ENCODE data around the gene MRPL36. TPM values are rescaled to one million over a fixed set of nuclear protein-coding genes. Genes with fewer than 3 reads are reported as not detected.

MRPL36 gene
- total RNA-seq, 1 experiment from 2014 or later, result 102 TPM

- H3K4me3 ChIP-seq (ENCODE audit: low read depth, low read length, poor library complexity, severe bottlenecking), result no peak overlapping the region
- TF ChIP-seq EZH2 (IDR thresholded peaks at IDR 0.05; ENCODE audit: borderline replicate concordance, low read depth, low read length, poor library complexity, severe bottlenecking) (no peak), CTCF (conservative IDR thresholded peaks at IDR 0.05; ENCODE audit: low read depth, low read length) (no peak)
- H3K4me1 ChIP-seq (ENCODE audit: insufficient read depth, low read length, poor library complexity, severe bottlenecking), result no peaks in the 10 kb centered on the region
- H3K27me3 ChIP-seq (replicated peaks; ENCODE audit: insufficient read depth, low read depth, low read length, poor library complexity), result peaks cover 5% of the 10 kb centered on the region
- ChIA-PET POLR2A (ENCODE audit: low non-redundant PET) (no interaction called here), CTCF (no interaction called here)
- intact Hi-C loops (cut with micrococcal nuclease; ENCODE audit: unreplicated experiment), result no loop called here
- no peaks in the 10 kb centered on the region for H3K9me3 ChIP-seq (ENCODE audit: low read depth, low read length, poor library complexity, severe bottlenecking)
- DNase-seq (ENCODE audit: low spot score), result no peak
- H3K36me3 ChIP-seq (ENCODE audit: insufficient read depth, low read length, poor library complexity, severe bottlenecking), result no peaks in the 10 kb centered on the region
- BruUV-seq (replicated peaks), result no TSS peak
- no peak overlapping the region for H3K27ac ChIP-seq (ENCODE audit: low read depth, low read length, poor library complexity, severe bottlenecking)
These were observed 35.8 kb upstream of the MRPL36 start for GRCh38 chr5:1835431-1835830.

- ChIA-PET CTCF (no interaction called here), POLR2A (ENCODE audit: low non-redundant PET) (no interaction called here)
- DNase-seq (ENCODE audit: low spot score), result no peak
- BruUV-seq (replicated peaks), result no TSS peak
- Histone ChIP-seq H3K27me3 (replicated peaks; ENCODE audit: insufficient read depth, low read depth, low read length, poor library complexity) (peaks cover 5% of the 10 kb centered on the region), H3K27ac (ENCODE audit: low read depth, low read length, poor library complexity, severe bottlenecking) (no peak overlapping the region), H3K4me1 (ENCODE audit: insufficient read depth, low read length, poor library complexity, severe bottlenecking) (no peaks in the 10 kb centered on the region), H3K4me3 (ENCODE audit: low read depth, low read length, poor library complexity, severe bottlenecking) (no peak overlapping the region), H3K9me3 (ENCODE audit: low read depth, low read length, poor library complexity, severe bottlenecking) (no peaks in the 10 kb centered on the region), H3K36me3 (ENCODE audit: insufficient read depth, low read length, poor library complexity, severe bottlenecking) (no peaks in the 10 kb centered on the region)
- TF ChIP-seq CTCF (conservative IDR thresholded peaks at IDR 0.05; ENCODE audit: low read depth, low read length) (no peak), EZH2 (IDR thresholded peaks at IDR 0.05; ENCODE audit: borderline replicate concordance, low read depth, low read length, poor library complexity, severe bottlenecking) (no peak)
- intact Hi-C loops (cut with micrococcal nuclease; ENCODE audit: unreplicated experiment), result no loop called here
These were observed 35.2 kb upstream of the MRPL36 start for GRCh38 chr5:1834721-1835429.

DNA sequence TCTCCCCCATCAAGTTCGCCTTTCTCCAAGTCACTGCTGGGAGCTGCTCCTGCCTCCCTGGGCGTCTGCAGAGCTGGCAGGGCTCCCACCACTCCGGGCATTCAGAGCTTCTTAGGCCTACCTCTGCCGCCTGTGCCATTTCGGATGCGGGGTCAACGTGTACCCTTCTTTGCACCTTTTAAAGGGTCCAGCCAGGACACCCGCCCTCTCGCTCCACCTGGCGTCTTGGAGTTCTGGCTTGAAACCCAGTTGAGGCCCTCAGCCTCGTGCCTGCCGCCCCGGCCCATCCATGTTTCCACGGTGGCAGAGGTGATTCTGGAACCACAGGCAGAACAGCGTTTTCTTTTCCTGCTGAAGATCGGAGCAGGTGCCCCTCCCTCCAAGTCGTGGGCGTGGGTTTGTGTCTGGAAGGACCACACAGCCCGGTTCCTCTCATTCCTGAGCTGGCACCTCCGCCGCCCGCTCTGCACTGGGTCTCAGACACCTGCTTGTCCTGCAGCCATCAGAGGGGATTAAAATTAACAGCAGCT lies 34.5 kb upstream of the MRPL36 start:
- Histone ChIP-seq H3K9me3 (ENCODE audit: low read depth, low read length, poor library complexity, severe bottlenecking) (no peaks in the 10 kb centered on the region), H3K4me1 (ENCODE audit: insufficient read depth, low read length, poor library complexity, severe bottlenecking) (no peaks in the 10 kb centered on the region), H3K27ac (ENCODE audit: low read depth, low read length, poor library complexity, severe bottlenecking) (no peak overlapping the region), H3K36me3 (ENCODE audit: insufficient read depth, low read length, poor library complexity, severe bottlenecking) (no peaks in the 10 kb centered on the region), H3K27me3 (replicated peaks; ENCODE audit: insufficient read depth, low read depth, low read length, poor library complexity) (peaks cover 5% of the 10 kb centered on the region), H3K4me3 (ENCODE audit: low read depth, low read length, poor library complexity, severe bottlenecking) (no peak overlapping the region)
- TF ChIP-seq EZH2 (IDR thresholded peaks at IDR 0.05; ENCODE audit: borderline replicate concordance, low read depth, low read length, poor library complexity, severe bottlenecking) (no peak), CTCF (conservative IDR thresholded peaks at IDR 0.05; ENCODE audit: low read depth, low read length) (no peak)
- CTCF ChIA-PET, result no interaction called here
- no TSS peak for BruUV-seq (replicated peaks)
- POLR2A ChIA-PET (ENCODE audit: low non-redundant PET), result no interaction called here
- intact Hi-C loops (cut with micrococcal nuclease; ENCODE audit: unreplicated experiment), result no loop called here
- no peak for DNase-seq (ENCODE audit: low spot score)

Measured in A673 (cell line).